ENCODE measurements around the gene DAZAP2.

DNA sequence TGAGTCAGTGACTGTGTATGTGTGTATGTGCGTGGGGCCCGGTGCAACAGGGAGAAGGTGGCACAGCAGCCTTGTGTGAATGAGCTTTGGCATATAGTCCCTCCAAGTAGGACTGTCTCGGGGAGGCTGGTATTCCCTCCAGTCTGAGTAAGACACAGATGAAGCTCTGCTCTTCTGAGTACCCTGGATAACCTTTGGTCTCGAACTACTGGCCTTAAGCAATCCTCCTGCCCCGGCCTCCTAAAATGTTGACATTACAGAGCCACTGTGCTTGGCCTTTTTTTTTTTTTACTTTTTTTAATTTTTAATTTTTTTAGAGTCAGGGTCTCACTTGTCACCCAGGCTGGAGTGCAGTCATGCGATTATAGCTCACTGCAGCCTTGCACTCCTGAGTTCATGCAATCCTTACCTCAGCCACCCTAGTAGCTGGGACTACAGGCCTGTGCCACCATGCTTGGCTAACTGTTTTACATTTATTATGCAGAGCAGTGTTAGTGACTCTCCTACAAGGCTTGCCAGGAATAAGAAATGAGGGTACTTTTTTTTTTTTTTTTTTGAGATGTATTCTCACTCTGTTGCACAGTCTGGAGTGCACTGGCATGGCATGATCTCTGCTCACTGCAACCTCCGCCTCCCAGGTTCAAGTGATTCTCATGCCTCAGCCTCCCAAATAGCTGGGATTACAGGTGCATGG is 9.4 kb upstream of the DAZAP2 start:
- TF ChIP-seq, protein P1, sequence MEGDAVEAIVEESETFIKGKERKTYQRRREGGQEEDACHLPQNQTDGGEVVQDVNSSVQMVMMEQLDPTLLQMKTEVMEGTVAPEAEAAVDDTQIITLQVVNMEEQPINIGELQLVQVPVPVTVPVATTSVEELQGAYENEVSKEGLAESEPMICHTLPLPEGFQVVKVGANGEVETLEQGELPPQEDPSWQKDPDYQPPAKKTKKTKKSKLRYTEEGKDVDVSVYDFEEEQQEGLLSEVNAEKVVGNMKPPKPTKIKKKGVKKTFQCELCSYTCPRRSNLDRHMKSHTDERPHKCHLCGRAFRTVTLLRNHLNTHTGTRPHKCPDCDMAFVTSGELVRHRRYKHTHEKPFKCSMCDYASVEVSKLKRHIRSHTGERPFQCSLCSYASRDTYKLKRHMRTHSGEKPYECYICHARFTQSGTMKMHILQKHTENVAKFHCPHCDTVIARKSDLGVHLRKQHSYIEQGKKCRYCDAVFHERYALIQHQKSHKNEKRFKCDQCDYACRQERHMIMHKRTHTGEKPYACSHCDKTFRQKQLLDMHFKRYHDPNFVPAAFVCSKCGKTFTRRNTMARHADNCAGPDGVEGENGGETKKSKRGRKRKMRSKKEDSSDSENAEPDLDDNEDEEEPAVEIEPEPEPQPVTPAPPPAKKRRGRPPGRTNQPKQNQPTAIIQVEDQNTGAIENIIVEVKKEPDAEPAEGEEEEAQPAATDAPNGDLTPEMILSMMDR (conservative IDR thresholded peaks at IDR 0.05; ENCODE audit: low read depth, low read length): no peak
- TF ChIP-seq MXI1 (IDR thresholded peaks at IDR 0.05; ENCODE audit: borderline replicate concordance, low read depth, low read length): no peak
- no peak for TF ChIP-seq RCOR1 (IDR thresholded peaks at IDR 0.05; ENCODE audit: insufficient replicate concordance, low read length)
- no peak for TF ChIP-seq MAFK (IDR thresholded peaks at IDR 0.05; ENCODE audit: low read depth, low read length)
- TF ChIP-seq POLR2A (IDR thresholded peaks at IDR 0.05; ENCODE audit: low read depth, low read length): no peak
- TF ChIP-seq BHLHE40 (IDR thresholded peaks at IDR 0.05; ENCODE audit: low read depth, low read length): no peak
- TF ChIP-seq RAD21 (IDR thresholded peaks at IDR 0.05; ENCODE audit: low read length): no peak
- no peak for TF ChIP-seq CEBPB (IDR thresholded peaks at IDR 0.05; ENCODE audit: low read depth, low read length)
- no peak for TF ChIP-seq RFX5 (IDR thresholded peaks at IDR 0.05; ENCODE audit: low read depth, low read length)
- TF ChIP-seq SMC3 (IDR thresholded peaks at IDR 0.05; ENCODE audit: low read depth, low read length): no peak
- no peak for TF ChIP-seq FOS (IDR thresholded peaks at IDR 0.05; ENCODE audit: low read depth, low read length)
- TF ChIP-seq, protein P2, sequence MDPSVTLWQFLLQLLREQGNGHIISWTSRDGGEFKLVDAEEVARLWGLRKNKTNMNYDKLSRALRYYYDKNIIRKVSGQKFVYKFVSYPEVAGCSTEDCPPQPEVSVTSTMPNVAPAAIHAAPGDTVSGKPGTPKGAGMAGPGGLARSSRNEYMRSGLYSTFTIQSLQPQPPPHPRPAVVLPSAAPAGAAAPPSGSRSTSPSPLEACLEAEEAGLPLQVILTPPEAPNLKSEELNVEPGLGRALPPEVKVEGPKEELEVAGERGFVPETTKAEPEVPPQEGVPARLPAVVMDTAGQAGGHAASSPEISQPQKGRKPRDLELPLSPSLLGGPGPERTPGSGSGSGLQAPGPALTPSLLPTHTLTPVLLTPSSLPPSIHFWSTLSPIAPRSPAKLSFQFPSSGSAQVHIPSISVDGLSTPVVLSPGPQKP (IDR thresholded peaks at IDR 0.05; ENCODE audit: borderline replicate concordance, low read depth, low read length): no peak
- no peak for TF ChIP-seq MAZ (IDR thresholded peaks at IDR 0.05; ENCODE audit: borderline replicate concordance, low read depth, low read length)
- TF ChIP-seq, protein P3, sequence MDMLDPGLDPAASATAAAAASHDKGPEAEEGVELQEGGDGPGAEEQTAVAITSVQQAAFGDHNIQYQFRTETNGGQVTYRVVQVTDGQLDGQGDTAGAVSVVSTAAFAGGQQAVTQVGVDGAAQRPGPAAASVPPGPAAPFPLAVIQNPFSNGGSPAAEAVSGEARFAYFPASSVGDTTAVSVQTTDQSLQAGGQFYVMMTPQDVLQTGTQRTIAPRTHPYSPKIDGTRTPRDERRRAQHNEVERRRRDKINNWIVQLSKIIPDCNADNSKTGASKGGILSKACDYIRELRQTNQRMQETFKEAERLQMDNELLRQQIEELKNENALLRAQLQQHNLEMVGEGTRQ (IDR thresholded peaks at IDR 0.05; ENCODE audit: low read depth, low read length): no peak
